SK-N-SH (cell line): ENCODE data around the gene LTK.

Experiments used
- CHD2 ChIP-seq: fragments of 150-350 bp; IDR thresholded peaks from 2 replicates; pipeline ENCODE4 v1.6.1; 2018; ENCODE audit warnings: low read length; ENCODE audit not compliant: partially characterized antibody
- CTCF ChIP-seq: fragments of 200-600 bp; sonication (generic); IDR thresholded peaks from 2 replicates; pipeline ENCODE4 v1.6.1; 2017; ENCODE audit warnings: antibody characterized with exemption, mild to moderate bottlenecking, moderate library complexity
- ELF1 ChIP-seq: IDR thresholded peaks from 2 replicates; pipeline ENCODE4 v1.4.0; 2012
- EZH2phosphoT487 ChIP-seq: fragments of 200-600 bp; sonication (generic); IDR thresholded peaks from 2 replicates; pipeline ENCODE4 v1.6.1; 2017; ENCODE audit warnings: low read depth, mixed run types, mild to moderate bottlenecking, antibody characterized with exemption, moderate library complexity, borderline replicate concordance
- GABPA ChIP-seq: IDR thresholded peaks from 2 replicates; pipeline ENCODE4 v1.4.0; 2012; ENCODE audit warnings: low read depth, mild to moderate bottlenecking
- JUND ChIP-seq: IDR thresholded peaks from 2 replicates; pipeline ENCODE4 v1.4.0; 2012
- MAX ChIP-seq: IDR thresholded peaks from 2 replicates; pipeline ENCODE4 v1.4.0; 2012; ENCODE audit warnings: low read depth
- POLR2AphosphoS5 ChIP-seq: IDR thresholded peaks from 2 replicates; pipeline ENCODE4 v1.6.1; 2012; ENCODE audit warnings: low read depth, low read length
- RCOR1 ChIP-seq: fragments of 150-350 bp; IDR thresholded peaks from 2 replicates; pipeline ENCODE4 v1.6.1; 2017; ENCODE audit warnings: antibody characterized with exemption, low read length
- RFX5 ChIP-seq: IDR thresholded peaks from 2 replicates; pipeline ENCODE4 v1.6.1; 2012; ENCODE audit warnings: mild to moderate bottlenecking, improper control_type of control experiment, low read length
- TAF1 ChIP-seq: IDR thresholded peaks from 2 replicates; pipeline ENCODE4 v1.6.1; 2012; ENCODE audit warnings: low read depth, mild to moderate bottlenecking, low read length, moderate library complexity, borderline replicate concordance

DNA sequence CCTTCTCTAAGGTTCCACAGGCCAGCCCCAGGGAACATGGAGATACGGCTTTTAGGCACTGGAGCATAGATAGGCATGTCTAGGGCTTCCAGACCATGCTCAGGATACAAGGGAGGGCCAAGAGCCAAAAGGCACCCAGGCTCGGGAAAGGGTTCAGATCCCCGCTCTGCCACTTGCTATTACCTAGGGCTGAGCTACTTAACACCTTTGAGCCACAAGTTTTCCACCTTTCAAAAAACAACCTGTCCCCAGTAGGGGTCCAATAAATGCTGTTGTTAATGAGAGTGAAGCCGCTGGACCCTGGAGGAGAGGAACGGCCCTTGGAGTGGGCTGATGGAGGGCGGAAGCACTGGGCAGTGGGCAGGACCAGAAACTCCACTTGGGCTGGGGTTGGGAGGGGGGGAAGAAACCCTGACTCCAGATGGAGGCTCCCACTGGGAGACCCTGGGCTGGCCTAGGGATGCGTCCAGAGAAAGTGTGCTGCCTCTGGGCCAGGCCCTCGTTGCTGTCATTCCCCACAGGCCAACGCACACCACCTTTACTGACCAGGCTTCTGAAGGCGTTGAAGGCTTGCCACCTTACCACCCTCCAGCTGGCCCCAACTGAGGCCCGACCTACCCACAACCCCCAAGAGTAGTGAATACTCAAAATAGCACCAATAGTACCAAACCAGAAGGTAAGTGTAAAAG lies 28.5 kb downstream of the LTK start:
- TF ChIP-seq RCOR1: no peak
- TF ChIP-seq CTCF: no peak
- TF ChIP-seq POLR2AphosphoS5: no peak
- no peak for TF ChIP-seq EZH2phosphoT487
- TF ChIP-seq GABPA: no peak
- TF ChIP-seq JUND: no peak
- no peak for TF ChIP-seq RFX5
- TF ChIP-seq TAF1: no peak
- no peak for TF ChIP-seq MAX
- TF ChIP-seq ELF1: no peak
- no peak for TF ChIP-seq CHD2
